NCI-H2029 (cell line): ENCODE measurements around the gene CMTM6.
"Not testable (repeated sequence)": the region's sequence is repeated elsewhere in the genome, so short reads cannot be mapped to it uniquely, and the experiment has no call there.

Experiments
- DNase-seq: peaks from one replicate; lab custom pipeline; 2025; lab: John Stamatoyannopoulos, UW

Gene CMTM6

DNA sequence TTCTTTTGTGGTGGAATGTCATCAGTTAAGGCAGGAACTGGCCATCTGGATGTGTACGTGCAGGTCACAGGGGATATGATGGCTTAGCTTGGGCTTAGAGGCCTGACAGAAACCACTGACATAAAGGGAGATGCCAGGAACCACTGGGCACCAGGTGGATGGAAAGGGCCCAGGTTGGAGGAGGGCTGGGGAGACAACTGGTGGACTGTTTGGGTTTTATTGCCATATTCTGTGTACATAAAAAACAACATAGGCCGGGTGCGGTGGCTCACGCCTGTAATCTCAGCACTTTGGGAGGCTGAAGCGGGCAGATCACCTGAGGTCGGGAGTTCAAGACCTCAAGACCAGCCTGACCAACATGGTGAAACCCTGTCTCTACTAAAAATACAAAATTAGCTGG, 35.8 kb downstream of the CMTM6 start:
- not testable (repeated sequence) for DNase-seq

- not testable (repeated sequence) for DNase-seq
Observed at GRCh38 chr3:32464726-32465125, 37.9 kb downstream of the CMTM6 start.

DNA sequence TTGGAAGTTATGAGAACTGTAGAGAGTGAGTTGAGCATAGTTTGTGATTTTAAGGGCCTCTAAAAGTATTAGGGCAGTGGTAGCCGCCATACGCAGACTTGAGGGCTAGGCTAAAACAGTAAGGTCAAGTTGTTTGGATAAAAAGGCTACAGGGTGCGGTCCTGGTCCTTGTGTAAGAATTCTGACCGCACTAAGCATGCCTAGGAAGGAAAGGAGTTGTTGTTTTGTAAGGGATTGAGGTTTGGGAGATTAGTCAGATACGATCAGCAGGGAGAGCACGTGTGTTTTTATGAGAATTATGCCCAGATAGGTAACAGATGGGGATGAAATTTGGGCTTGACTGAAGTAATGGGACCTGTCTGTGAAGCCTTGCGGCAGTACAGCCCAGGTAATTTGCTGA, 39.2 kb downstream of the CMTM6 start:
- not testable (repeated sequence) for DNase-seq

DNA sequence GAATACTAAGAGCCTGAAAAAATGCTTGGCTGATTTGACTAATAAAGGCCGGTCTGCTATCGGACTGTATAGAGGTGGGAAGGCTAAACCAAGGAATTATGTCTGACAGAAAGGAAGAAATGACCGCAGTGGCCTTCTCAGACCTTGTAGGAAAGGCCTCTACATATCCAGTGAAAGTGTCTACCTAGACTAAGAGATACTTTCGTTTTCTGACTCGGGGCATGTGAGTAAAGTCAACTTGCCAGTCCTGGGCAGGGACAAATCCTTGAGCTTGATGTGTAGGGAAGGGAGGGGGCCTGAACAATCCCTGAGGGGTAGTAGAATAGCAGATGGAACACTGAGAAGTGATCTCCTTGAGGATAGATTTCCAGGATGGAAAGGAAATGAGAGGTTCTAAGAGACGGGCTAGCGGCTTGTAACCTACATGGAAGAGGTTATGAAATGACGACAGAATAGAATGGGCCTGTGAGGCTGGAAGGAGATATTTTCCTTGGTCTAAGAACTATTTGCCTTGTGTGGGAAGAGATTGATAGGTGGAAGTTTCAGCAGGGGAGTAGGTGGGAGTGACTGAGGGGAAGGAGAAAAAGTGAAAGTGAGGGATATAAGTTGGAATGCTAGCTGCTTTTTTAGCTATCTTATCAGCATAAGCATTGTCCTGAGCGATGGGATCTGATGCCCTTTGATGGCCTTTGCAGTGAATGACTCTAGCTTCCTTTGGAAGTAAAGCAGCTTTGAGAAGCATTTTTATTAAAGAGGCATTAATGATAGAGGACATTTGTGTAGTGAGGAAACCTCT, 40.3 kb downstream of the CMTM6 start:
- DNase-seq = peak; percentile 5

DNA sequence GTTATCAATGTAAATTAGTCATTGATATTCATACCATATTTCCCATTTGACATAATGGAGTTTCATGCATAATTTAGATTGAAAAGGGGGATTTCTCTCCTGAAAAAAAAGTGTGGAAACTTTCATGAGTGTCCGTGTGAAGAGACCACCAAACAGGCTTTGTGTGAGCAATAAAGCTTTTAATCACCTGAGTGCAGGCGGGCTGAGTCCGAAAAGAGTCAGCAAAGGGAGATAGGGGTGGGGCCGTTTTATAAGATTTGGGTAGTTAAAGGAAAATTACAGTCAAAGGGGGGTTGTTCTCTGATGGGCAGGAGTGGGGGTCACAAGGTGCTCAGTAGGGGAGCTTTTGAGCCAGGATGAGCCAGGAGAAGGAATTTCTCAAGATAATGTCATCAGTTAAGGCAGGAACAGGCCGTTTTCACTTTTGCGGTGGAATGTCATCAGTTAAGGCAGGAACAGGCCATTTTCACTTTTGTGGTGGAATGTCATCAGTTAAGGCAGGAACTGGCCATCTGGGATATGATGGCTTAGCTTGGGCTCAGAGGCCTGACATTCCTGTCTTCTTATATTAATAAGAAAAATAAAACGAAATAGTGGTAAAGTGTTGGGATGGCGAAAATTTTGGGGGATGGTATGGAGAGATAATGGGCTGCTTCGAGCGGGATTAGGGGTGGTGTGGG, 41.7 kb downstream of the CMTM6 start:
- not testable (repeated sequence) for DNase-seq

DNA sequence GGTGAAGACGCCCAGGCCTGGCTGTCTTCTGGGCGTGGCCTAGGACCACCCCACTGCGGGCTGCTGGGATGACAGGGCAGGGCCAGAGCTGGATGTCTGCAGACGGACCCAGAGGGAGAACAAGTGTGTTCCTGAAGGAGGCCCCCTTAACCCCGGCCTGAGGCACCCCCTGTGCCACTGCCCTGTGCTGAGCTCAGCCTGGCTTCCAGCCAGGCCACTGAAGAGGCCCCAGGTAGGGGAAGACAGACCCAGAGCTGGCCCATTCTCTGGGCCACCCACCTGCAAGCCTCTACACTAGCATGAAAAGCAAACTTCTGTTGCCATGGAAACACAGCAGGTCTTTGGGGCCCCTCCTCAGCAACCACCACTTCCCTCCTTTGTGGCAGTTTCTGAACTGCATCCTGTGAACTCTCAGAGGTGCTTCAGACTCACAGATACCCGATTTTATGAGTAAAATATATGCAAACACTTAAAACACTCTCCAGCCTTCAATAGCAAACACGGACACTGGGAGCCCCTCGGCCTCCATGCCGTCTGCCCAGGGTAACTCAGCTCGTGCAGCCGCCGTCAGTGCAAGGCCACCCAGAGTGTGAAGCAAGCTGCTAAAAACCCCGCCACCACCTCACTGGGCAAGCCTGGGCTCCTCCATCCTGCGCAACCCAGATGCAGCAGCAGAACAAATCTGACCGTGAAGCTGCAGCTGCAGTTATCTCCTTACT, 42.5 kb downstream of the CMTM6 start:
- DNase-seq = peak; percentile 44

- no peak for DNase-seq
Observed at GRCh38 chr3:32459450-32459849, 43.2 kb downstream of the CMTM6 start.

- no peak for DNase-seq
Observed at GRCh38 chr3:32457971-32458471, 44.6 kb downstream of the CMTM6 start.

DNA sequence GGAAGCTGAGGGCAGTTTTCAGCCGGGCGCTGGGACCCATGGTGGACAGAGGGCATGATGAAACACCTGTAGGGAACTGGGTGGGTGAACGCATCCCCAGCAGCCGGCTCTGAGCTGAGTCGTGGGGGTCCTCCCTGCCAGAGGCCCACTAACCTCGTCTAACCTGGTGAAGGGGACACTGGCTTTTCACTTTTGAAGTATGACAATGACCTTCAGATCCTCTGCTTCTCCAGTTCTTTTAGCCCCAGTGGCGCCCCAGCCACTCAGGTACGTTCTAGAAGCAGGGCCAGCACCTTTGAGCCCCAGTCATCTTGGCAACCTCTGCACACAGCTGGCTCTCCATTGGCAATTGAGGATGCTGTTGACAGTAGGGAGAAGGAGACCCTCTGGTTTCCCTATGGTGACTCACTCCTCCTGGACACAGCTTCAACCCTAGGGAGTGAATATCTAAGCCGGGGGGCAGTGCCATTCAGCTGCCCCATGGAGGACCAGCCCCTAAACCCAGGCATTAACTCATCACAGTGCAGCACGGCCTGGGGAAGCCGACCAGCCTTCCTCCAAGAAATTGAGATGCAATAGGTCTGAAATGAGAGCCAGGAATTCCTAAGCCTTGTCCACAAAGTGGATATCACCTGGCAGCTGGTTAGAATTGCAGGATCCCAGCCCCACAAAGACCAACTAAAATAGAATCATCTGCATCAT, 46.1 kb downstream of the CMTM6 start:
- DNase-seq = no peak

GRCh38 chr3:32455609-32456428, 46.8 kb downstream of the CMTM6 start:
- no peak for DNase-seq

DNA sequence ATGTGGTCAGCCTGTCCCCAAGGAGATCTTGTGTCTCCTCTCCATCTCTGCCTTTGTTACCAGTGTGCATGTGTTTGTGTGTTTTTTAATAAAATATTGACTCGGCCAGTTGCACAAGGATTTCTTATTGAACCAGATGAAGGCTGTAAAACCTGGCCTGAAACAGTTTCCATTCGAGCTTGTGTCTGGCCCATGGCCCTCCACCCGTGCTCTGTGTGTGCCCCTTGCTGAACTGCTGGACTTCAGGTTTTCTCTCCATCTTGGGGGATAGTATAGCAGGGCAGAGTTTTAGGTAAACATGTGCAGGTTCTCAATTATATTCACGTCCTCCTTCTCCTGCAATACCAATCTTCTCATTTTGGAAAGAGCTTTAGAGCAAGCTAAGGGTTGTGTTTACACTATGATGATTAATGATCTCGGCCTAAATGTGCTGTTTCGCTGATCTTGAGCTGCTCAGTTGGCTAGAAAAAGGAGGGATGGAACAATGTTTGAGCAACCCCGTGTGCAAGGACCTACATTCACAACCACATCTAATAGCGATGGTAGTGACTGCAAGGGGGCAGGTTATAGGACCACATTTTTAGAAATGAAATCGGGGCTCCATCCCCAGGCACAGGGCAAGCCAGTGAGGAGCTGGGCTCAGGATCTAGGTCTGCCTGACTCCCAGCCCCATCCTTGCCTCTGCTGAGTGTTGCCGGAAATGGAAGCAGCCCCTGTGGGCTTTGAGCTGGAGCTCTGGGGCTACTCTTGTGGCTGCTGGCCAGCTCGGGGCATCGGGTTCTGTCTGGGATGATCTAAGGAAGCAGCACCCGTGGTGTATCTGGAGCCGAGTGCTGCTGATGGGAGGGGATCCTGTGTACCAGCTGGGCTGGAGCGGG, 47.7 kb downstream of the CMTM6 start:
- no peak for DNase-seq

GRCh38 chr3:32454111-32454510, 48.5 kb downstream of the CMTM6 start:
- DNase-seq = no peak

DNA sequence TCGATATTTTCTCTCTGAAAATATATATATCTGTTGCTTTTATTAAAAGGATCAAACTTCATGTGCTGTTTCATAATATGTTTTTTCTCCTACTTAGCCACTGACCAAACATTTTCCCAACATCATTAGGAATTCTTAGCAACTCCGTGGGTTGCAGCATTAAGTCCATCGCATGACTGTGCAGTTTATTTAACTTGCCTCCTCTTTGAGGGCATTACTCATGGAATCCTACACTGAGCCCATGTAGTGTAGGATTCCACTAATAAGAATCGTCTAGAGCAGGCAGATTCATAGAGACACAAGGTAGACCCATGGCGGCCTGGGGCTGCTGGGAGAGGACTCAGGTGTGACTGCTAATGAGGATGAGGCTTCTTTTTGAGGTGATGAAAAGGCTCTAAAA, 49.3 kb downstream of the CMTM6 start:
- DNase-seq = no peak

- DNase-seq = no peak
Observed at GRCh38 chr3:32452009-32452408, 50.6 kb downstream of the CMTM6 start.

GRCh38 chr3:32450992-32451659, 51.5 kb downstream of the CMTM6 start:
- DNase-seq = no peak

GRCh38 chr3:32450426-32450825, 52.2 kb downstream of the CMTM6 start:
- DNase-seq = no peak

GRCh38 chr3:32449691-32450090, 53.0 kb downstream of the CMTM6 start:
- DNase-seq = no peak

DNA sequence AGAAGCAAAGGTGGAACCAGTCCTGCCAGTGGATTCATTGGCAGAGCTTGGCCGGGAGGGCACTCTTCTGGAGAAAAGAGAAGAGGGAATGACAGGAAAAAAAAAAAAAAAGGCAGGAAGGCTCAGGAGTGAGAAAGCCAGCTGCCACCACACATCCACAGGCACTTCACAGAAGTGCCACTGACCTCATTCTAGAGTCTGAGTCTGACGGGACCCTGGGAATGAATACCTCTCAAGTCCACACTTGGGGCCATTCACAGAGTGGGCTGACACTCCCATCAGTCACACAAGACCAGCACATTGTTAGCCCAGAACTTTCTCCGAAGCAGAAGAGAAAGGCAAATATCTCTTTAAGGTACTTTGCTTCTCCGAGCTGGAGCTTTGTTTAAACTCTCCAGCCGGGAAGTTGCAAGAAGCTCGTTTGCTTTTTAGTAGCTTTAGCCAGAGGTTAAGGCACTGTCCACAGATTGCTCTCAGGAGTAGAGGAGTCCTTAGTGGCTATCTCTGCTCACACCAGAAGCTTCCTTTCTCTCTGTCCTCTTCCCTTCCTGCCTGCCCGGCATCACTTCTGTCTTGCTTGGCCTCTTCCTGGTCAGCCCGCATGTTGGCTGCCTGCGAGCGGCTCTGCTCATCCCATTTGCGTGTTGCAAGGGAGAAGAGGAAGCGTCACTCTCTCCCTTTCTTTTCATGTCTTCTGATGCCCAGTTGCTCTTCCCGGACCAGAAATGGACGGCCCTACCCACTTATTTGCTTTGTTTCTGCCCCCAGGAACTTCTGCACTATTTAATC, 53.8 kb downstream of the CMTM6 start:
- no peak for DNase-seq
